Gastroesophageal sphincter (tissue), 4 donors: ENCODE data around the gene COL20A1. TPM values are rescaled to one million over a fixed set of nuclear protein-coding genes. Genes with fewer than 3 reads are reported as not detected.

Source experiments
- ATAC-seq: fragments of 150-250 bp; one replicate; pipeline ENCODE4 v1.9.1; 2016; ENCODE audit warnings: mild to moderate bottlenecking, moderate library complexity
- H3K27ac ChIP-seq, 4 donors: fragments of 200-600 bp; sonication (generic) in 3 of 4; 1 replicate in 3 of 4; 2 replicates in 1 of 4; pipeline ENCODE4 v1.5.1; 2016 to 2019
- H3K27me3 ChIP-seq: fragments of 200-600 bp; sonication (generic); one replicate; pipeline ENCODE4 v1.5.1; 2019
- H3K36me3 ChIP-seq, 2 donors: fragments of 200-600 bp; sonication (generic); one replicate each; pipeline ENCODE4 v1.5.1; 2019; ENCODE audit warnings: control low read depth in 1 of 2
- H3K4me1 ChIP-seq, 3 donors: fragments of 200-600 bp; sonication (generic); 1 replicate in 2 of 3; 2 replicates in 1 of 3; pipeline ENCODE4 v1.5.1; 2016 to 2019; ENCODE audit warnings: control low read depth in 2 of 3
- H3K4me3 ChIP-seq, 2 donors: fragments of 200-600 bp; sonication (generic); one replicate each; pipeline ENCODE4 v1.5.1; 2019; ENCODE audit warnings: mild to moderate bottlenecking in 1 of 2, moderate library complexity in 1 of 2
- H3K9me3 ChIP-seq, 3 donors: fragments of 200-600 bp; sonication (generic); one replicate each; pipeline ENCODE4 v1.5.1; 2017 to 2019; ENCODE audit warnings: control low read depth in 2 of 3
- CTCF ChIP-seq, 4 experiments: fragments of 200-600 bp in 2 of 4; fragments of 450-650 bp in 2 of 4; sonication (generic) in 1 of 4; IDR thresholded peaks; one replicate each; pipeline ENCODE4 v1.5.1; 2017 to 2019; ENCODE audit warnings: antibody characterized with exemption in 4 of 4, mild to moderate bottlenecking in 2 of 4, moderate library complexity in 2 of 4
- EP300 ChIP-seq: sonication (generic); formaldehyde crosslinking; IDR thresholded peaks from one replicate; pipeline ENCODE4 v1.6.1; 2017; ENCODE audit warnings: antibody characterized with exemption, mild to moderate bottlenecking
- POLR2A ChIP-seq, 2 donors: fragments of 450-650 bp; IDR thresholded peaks; one replicate each; pipeline ENCODE4 v1.6.1; 2017; ENCODE audit warnings: antibody characterized with exemption in 2 of 2, mild to moderate bottlenecking in 2 of 2, moderate library complexity in 1 of 2
- POLR2AphosphoS5 ChIP-seq: sonication (generic); formaldehyde crosslinking; IDR thresholded peaks from one replicate; pipeline ENCODE4 v1.6.1; 2017; ENCODE audit warnings: antibody characterized with exemption
- WGBS, 2 donors: methylation state at CpG; one replicate each; pipeline ENCODE4 v1.1.5; 2018; ENCODE audit warnings: low coverage in 1 of 2; 5-methylcytosine and 5-hydroxymethylcytosine counted together
- small RNA-seq, 4 donors: library from RNA; depleted of rRNA; stranded (forward); fragments of <200 nt; gene quantifications; one replicate each; pipeline ENCODE3, GENCODE V24; 2016
- total RNA-seq, 4 donors: library from RNA; depleted of rRNA; stranded (reverse); fragments of >200 nt; gene quantifications; one replicate each; pipeline ENCODE4 v1.1.0, GENCODE V29; 2016

COL20A1 gene
- total RNA-seq, 4 donors from 2014 or later, result not detected

DNA sequence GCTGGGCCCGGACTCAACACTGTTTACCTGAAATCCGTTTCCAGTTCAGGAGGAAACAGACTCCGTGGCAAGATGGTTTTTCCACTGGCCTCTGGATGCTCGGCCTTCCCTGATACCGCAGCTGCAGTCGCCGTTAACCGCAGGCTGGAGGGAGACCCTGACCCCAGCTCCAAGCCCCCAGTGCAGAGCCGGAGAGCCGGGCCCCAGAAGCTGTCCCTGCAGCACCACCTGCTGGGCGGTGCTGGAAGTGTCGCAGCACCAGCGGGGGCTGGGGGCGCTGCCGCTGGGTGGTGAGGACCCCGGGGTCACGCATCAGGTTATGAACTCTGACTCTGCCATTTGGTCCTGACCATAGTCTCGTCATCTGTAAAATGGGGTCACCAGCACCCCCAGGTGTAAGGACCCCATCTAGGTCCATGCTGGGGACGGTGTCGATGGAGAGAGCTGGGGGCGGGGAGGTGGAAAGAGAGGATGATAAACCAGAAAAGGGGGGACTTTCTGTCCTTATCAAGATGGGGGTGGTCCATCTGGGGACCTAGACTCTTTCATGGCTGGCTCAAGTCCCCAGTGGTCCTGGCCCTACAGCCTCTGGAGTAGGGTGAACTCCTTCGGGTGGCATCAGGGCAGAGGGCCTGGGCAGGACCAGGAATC is 88.9 kb downstream of the COL20A1 start:
- Histone ChIP-seq H3K27me3 (peaks cover 93% of the 10 kb centered on the region), H3K4me1 (peaks cover 0 to 5% (median 0%) of the 10 kb centered on the region in 3 donors), H3K36me3 (no peaks in the 10 kb centered on the region), H3K9me3 (peaks cover 0 to 25% (median 1%) of the 10 kb centered on the region in 3 donors), H3K27ac (no peak overlapping the region), H3K4me3 (no peak overlapping the region)
- 45% methylated on average over 6 of the region's 22 CpGs; no CpG with 5 or more reads in 1 of the 2 donors for WGBS, 2 donors
- TF ChIP-seq EP300, result no peak
- TF ChIP-seq CTCF (IDR thresholded peaks at IDR 0.05), result peak in 3 of 4 experiments; percentile 70 to 92 (median 82)
- no peak for TF ChIP-seq POLR2A (IDR thresholded peaks at IDR 0.05)
- TF ChIP-seq POLR2AphosphoS5, result no peak
- ATAC-seq, result no peak

DNA sequence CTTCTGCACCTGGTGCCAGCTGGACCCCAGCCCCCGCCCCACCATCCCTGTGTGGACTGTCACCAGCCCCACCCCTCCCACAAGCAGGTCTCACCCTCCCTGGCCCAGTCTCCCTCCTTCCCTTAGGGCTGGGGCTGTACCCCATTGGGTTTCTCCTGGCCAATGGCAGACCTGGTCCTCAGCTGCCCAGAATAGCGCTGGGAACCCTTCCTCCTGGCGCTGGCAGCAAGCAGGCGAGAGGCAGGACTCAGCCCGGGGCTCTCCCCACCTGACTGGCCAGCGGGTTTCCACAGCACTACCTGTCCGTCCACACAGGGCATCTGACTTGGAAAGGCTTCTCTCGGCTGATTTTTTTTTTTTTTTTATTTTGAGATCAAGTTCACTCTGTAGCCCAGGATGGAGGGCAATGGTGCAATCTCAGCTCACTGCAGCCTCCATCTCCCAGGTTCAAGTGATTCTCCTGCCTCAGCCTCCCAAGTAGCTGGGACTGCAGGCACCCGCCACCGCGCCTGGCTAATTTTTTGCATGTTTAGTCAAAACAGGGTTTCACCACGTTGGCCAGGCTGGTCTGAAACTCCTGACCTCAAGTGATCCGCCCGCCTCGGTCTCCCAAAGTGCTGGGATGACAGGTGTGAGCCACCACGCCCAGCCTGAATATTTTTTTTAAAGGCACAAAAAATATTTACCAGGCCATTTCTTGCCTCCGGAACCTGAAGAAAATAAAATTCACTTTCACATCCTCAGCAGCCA is 89.7 kb downstream of the COL20A1 start:
- no peak for ATAC-seq
- Histone ChIP-seq H3K4me1 (peaks cover 0 to 5% (median 0%) of the 10 kb centered on the region in 3 donors), H3K27me3 (peaks cover 84% of the 10 kb centered on the region), H3K27ac (no peak overlapping the region), H3K9me3 (peaks cover 0 to 25% (median 1%) of the 10 kb centered on the region in 3 donors), H3K36me3 (no peaks in the 10 kb centered on the region), H3K4me3 (no peak overlapping the region)
- TF ChIP-seq POLR2A (IDR thresholded peaks at IDR 0.05) (no peak), EP300 (no peak), CTCF (IDR thresholded peaks at IDR 0.05) (no peak), POLR2AphosphoS5 (no peak)
- WGBS, 2 donors, result 62 to 79% methylated on average over 5 to 9 of the region's 17 CpGs

DNA sequence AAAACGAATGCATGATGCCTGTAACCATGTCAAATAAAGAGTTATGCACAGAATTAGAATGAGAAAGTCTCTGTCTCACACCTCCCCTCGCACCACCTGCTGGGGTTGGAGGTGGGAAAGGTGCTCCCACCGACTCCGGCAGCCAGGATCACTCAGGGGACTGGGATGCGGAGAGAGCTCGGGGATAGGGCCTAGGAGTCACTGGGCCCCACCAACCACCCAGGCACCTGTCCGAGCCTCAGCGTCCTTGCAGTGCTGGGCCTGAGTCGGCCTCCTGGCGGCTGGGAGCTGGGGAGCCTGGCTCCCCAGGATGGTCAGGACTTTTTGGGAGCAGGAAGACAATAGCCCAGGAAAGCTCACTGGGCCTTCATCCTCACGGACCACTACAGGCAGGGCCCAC is 90.6 kb downstream of the COL20A1 start:
- TF ChIP-seq EP300 (no peak), POLR2A (IDR thresholded peaks at IDR 0.05) (no peak), CTCF (IDR thresholded peaks at IDR 0.05) (no peak), POLR2AphosphoS5 (no peak)
- Histone ChIP-seq H3K27me3 (peaks cover 79% of the 10 kb centered on the region), H3K4me3 (no peak overlapping the region), H3K9me3 (peaks cover 0 to 27% (median 1%) of the 10 kb centered on the region in 3 donors), H3K36me3 (no peaks in the 10 kb centered on the region), H3K4me1 (peaks cover 0 to 5% (median 0%) of the 10 kb centered on the region in 3 donors), H3K27ac (no peak overlapping the region)
- 20 to 42% methylated on average over 1 to 4 of the region's 11 CpGs for WGBS, 2 donors
- ATAC-seq, result no peak

- Histone ChIP-seq H3K36me3 (no peaks in the 10 kb centered on the region), H3K4me3 (no peak overlapping the region), H3K27ac (no peak overlapping the region), H3K4me1 (peaks cover 0 to 5% (median 0%) of the 10 kb centered on the region in 3 donors), H3K27me3 (peaks cover 77% of the 10 kb centered on the region), H3K9me3 (peaks cover 0 to 32% (median 1%) of the 10 kb centered on the region in 3 donors)
- no peak for ATAC-seq
- WGBS, 2 donors, result 77 to 83% methylated on average over 5 to 6 of the region's 18 CpGs
- no peak for TF ChIP-seq CTCF (IDR thresholded peaks at IDR 0.05)
Observed at GRCh38 chr20:63384336-63384735, 91.3 kb downstream of the COL20A1 start.

Small RNA genes lying within 50 kb of the gene (small RNA-seq; reads per million reads assigned to genes)
- gene MIR4326 (0 to 0.38 (median 0.11) reads per million in 4 donors), gene RNU6-994P (0 reads per million in 4 donors)

Other genes starting within 250 kb of the COL20A1 start
- gene YTHDF1, start 77.1 kb upstream of the COL20A1 start, total RNA-seq, result 10 to 100 TPM; 20.2 to 35.8 (median 34.2) TPM
- not detected for gene BIRC7, start 57.3 kb upstream of the COL20A1 start, total RNA-seq
- 1 to 10 TPM in 1 of 4 donors, not detected in 3; 2.3 TPM for gene NKAIN4, start 38.7 kb upstream of the COL20A1 start, total RNA-seq
- 10 to 100 TPM; 35.0 to 50.1 (median 45.2) TPM for gene ARFGAP1, start 20.4 kb upstream of the COL20A1 start, total RNA-seq
- not detected for gene CHRNA4, start 68.2 kb downstream of the COL20A1 start, total RNA-seq
- under 1 TPM in 3 of 4 donors, not detected in 1; 0.19 to 0.40 (median 0.40) TPM for gene KCNQ2, start 179.5 kb downstream of the COL20A1 start, total RNA-seq
- 1 to 10 TPM in 3 of 4 donors, under 1 TPM in 1; 0.47 to 6.5 (median 3.4) TPM for gene EEF1A2, start 205.9 kb downstream of the COL20A1 start, total RNA-seq
- gene PPDPF, start 227.6 kb downstream of the COL20A1 start, total RNA-seq, result 100 to 1,000 TPM; 114 to 256 (median 162) TPM
- 1 to 10 TPM in 1 of 4 donors, under 1 TPM in 2, not detected in 1; 0.13 to 2.1 (median 0.42) TPM for gene PTK6, start 244.2 kb downstream of the COL20A1 start, total RNA-seq